Activated T-cell treated with anti-CD3 and anti-CD28 coated beads, Interleukin-2, amount 50 U/mL, for 72 hours (primary cell): ENCODE data around the gene MAGI2. TPM values are rescaled to one million over a fixed set of nuclear protein-coding genes. Genes with fewer than 3 reads are reported as not detected.

ENCODE experiments used
- ATAC-seq, 2 donors: fragments of 150-1000 bp; cut with Tn5 transposase; replicated peaks in 1 of 2; 2 replicates each; pipeline ENCODE4 v1.10.0; 2021; ENCODE audit warnings: moderate library complexity in 2 of 2, mild to moderate bottlenecking in 1 of 2
- DNase-seq, 2 donors: peaks; one replicate each; pipeline ENCODE4 v3.0.0; 2021 to 2022; ENCODE audit warnings: mixed read lengths in 1 of 2
- H3K27ac Mint-ChIP-seq: one replicate; pipeline ENCODE4 v1.8.0; 2022; ENCODE audit warnings: mild to moderate bottlenecking, moderate library complexity, mixed read lengths
- H3K27me3 Mint-ChIP-seq: one replicate; pipeline ENCODE4 v1.8.0; 2022; ENCODE audit warnings: low read depth, mixed read lengths
- H3K36me3 Mint-ChIP-seq, 2 donors: one replicate each; pipeline ENCODE4 v1.8.0; 2022; ENCODE audit warnings: mixed read lengths in 2 of 2, mild to moderate bottlenecking in 1 of 2; ENCODE audit not compliant: insufficient read depth in 2 of 2
- H3K4me1 Mint-ChIP-seq: one replicate; pipeline ENCODE4 v1.8.0; 2022; ENCODE audit warnings: low read depth, mixed read lengths
- H3K4me3 Mint-ChIP-seq, 2 donors: one replicate each; pipeline ENCODE4 v1.8.0; 2022; ENCODE audit warnings: mild to moderate bottlenecking in 2 of 2, mixed read lengths in 2 of 2, moderate library complexity in 2 of 2
- H3K9me3 Mint-ChIP-seq, 2 donors: one replicate each; pipeline ENCODE4 v1.8.0; 2022; ENCODE audit warnings: mixed read lengths in 2 of 2
- total RNA-seq, 2 donors: library from RNA; stranded (reverse); gene quantifications; one replicate each; pipeline ENCODE4 v1.2.3, GENCODE V29; 2022

MAGI2 gene
- total RNA-seq, 2 donors from 2014 or later: 0.31 to 0.44 TPM

- H3K27me3 Mint-ChIP-seq: no peaks in the 10 kb centered on the region
- no peaks in the 10 kb centered on the region for H3K4me1 Mint-ChIP-seq
- H3K27ac Mint-ChIP-seq: no peak overlapping the region
- no peaks in the 10 kb centered on the region for H3K36me3 Mint-ChIP-seq
- H3K4me3 Mint-ChIP-seq: no peak overlapping the region
- H3K9me3 Mint-ChIP-seq: peaks cover 0 to 2% of the 10 kb centered on the region in 2 donors
- ATAC-seq (no peak), DNase-seq (no peak)
Observed at GRCh38 chr7:78379148-78379547, 1074.3 kb downstream of the MAGI2 start.

- peaks cover 0 to 2% of the 10 kb centered on the region in 2 donors for H3K9me3 Mint-ChIP-seq
- no peak for DNase-seq
- ATAC-seq: no peak
- no peak overlapping the region for H3K27ac Mint-ChIP-seq
- H3K36me3 Mint-ChIP-seq: no peaks in the 10 kb centered on the region
- H3K4me3 Mint-ChIP-seq: no peak overlapping the region
- no peaks in the 10 kb centered on the region for H3K27me3 Mint-ChIP-seq
- H3K4me1 Mint-ChIP-seq: no peaks in the 10 kb centered on the region
Observed at GRCh38 chr7:78377532-78377931, 1075.9 kb downstream of the MAGI2 start.

- no peaks in the 10 kb centered on the region for H3K4me1 Mint-ChIP-seq
- no peak overlapping the region for H3K27ac Mint-ChIP-seq
- no peak for DNase-seq
- no peaks in the 10 kb centered on the region for H3K27me3 Mint-ChIP-seq
- no peaks in the 10 kb centered on the region for H3K9me3 Mint-ChIP-seq
- H3K36me3 Mint-ChIP-seq: no peaks in the 10 kb centered on the region
- H3K4me3 Mint-ChIP-seq: no peak overlapping the region
- no peak for ATAC-seq
Observed at GRCh38 chr7:78370936-78371335, 1082.5 kb downstream of the MAGI2 start.

GRCh38 chr7:78368771-78369170 lies 1084.7 kb downstream of the MAGI2 start:
- H3K36me3 Mint-ChIP-seq: no peaks in the 10 kb centered on the region
- H3K27ac Mint-ChIP-seq: no peak overlapping the region
- H3K4me1 Mint-ChIP-seq: no peaks in the 10 kb centered on the region
- ATAC-seq (no peak), DNase-seq (no peak)
- no peaks in the 10 kb centered on the region for H3K27me3 Mint-ChIP-seq
- H3K4me3 Mint-ChIP-seq: no peak overlapping the region
- H3K9me3 Mint-ChIP-seq: no peaks in the 10 kb centered on the region

GRCh38 chr7:78367280-78367773 lies 1086.1 kb downstream of the MAGI2 start:
- H3K27me3 Mint-ChIP-seq: no peaks in the 10 kb centered on the region
- no peaks in the 10 kb centered on the region for H3K9me3 Mint-ChIP-seq
- DNase-seq (no peak), ATAC-seq (no peak)
- no peak overlapping the region for H3K4me3 Mint-ChIP-seq
- no peak overlapping the region for H3K27ac Mint-ChIP-seq
- H3K4me1 Mint-ChIP-seq: no peaks in the 10 kb centered on the region
- H3K36me3 Mint-ChIP-seq: no peaks in the 10 kb centered on the region

- Mint-ChIP-seq H3K27ac (no peak overlapping the region), H3K9me3 (peaks cover 0 to 2% of the 10 kb centered on the region in 2 donors), H3K4me1 (no peaks in the 10 kb centered on the region), H3K4me3 (no peak overlapping the region), H3K27me3 (no peaks in the 10 kb centered on the region), H3K36me3 (peaks cover 0 to 2% of the 10 kb centered on the region in 2 donors)
- no peak for ATAC-seq
- no peak for DNase-seq
Observed at GRCh38 chr7:78363866-78364265, 1089.6 kb downstream of the MAGI2 start.

- peaks cover 0 to 2% of the 10 kb centered on the region in 2 donors for H3K9me3 Mint-ChIP-seq
- H3K27ac Mint-ChIP-seq: no peak overlapping the region
- no peak overlapping the region for H3K4me3 Mint-ChIP-seq
- no peaks in the 10 kb centered on the region for H3K27me3 Mint-ChIP-seq
- H3K4me1 Mint-ChIP-seq: no peaks in the 10 kb centered on the region
- DNase-seq (no peak), ATAC-seq (no peak)
- H3K36me3 Mint-ChIP-seq: peaks cover 0 to 2% of the 10 kb centered on the region in 2 donors
Observed at GRCh38 chr7:78359836-78360235, 1093.6 kb downstream of the MAGI2 start.

- no peaks in the 10 kb centered on the region for H3K27me3 Mint-ChIP-seq
- no peak overlapping the region for H3K27ac Mint-ChIP-seq
- H3K36me3 Mint-ChIP-seq: peaks cover 0 to 2% of the 10 kb centered on the region in 2 donors
- H3K9me3 Mint-ChIP-seq: peaks cover 2 to 3% of the 10 kb centered on the region in 2 donors
- DNase-seq (no peak), ATAC-seq (no peak)
- H3K4me3 Mint-ChIP-seq: no peak overlapping the region
- no peaks in the 10 kb centered on the region for H3K4me1 Mint-ChIP-seq
Observed at GRCh38 chr7:78357709-78358108, 1095.8 kb downstream of the MAGI2 start.

GRCh38 chr7:78355834-78356233 lies 1097.6 kb downstream of the MAGI2 start:
- Mint-ChIP-seq H3K4me3 (no peak overlapping the region), H3K27me3 (no peaks in the 10 kb centered on the region), H3K27ac (no peak overlapping the region), H3K4me1 (no peaks in the 10 kb centered on the region), H3K36me3 (no peaks in the 10 kb centered on the region), H3K9me3 (peaks cover 0 to 3% of the 10 kb centered on the region in 2 donors)
- no peak for DNase-seq
- ATAC-seq: no peak

GRCh38 chr7:78350926-78351325 lies 1102.5 kb downstream of the MAGI2 start:
- H3K4me1 Mint-ChIP-seq: no peaks in the 10 kb centered on the region
- H3K27me3 Mint-ChIP-seq: no peaks in the 10 kb centered on the region
- H3K27ac Mint-ChIP-seq: no peak overlapping the region
- H3K9me3 Mint-ChIP-seq: peaks cover 0 to 3% of the 10 kb centered on the region in 2 donors
- DNase-seq (no peak), ATAC-seq (no peak)
- H3K4me3 Mint-ChIP-seq: no peak overlapping the region
- H3K36me3 Mint-ChIP-seq: no peaks in the 10 kb centered on the region

GRCh38 chr7:78350391-78350790 lies 1103.1 kb downstream of the MAGI2 start:
- no peak for ATAC-seq
- Mint-ChIP-seq H3K27ac (no peak overlapping the region), H3K27me3 (no peaks in the 10 kb centered on the region), H3K36me3 (no peaks in the 10 kb centered on the region), H3K4me3 (no peak overlapping the region), H3K9me3 (peaks cover 0 to 3% of the 10 kb centered on the region in 2 donors), H3K4me1 (no peaks in the 10 kb centered on the region)
- no peak for DNase-seq

GRCh38 chr7:78346827-78347226 lies 1106.6 kb downstream of the MAGI2 start:
- no peaks in the 10 kb centered on the region for H3K4me1 Mint-ChIP-seq
- no peak overlapping the region for H3K27ac Mint-ChIP-seq
- no peaks in the 10 kb centered on the region for H3K9me3 Mint-ChIP-seq
- H3K27me3 Mint-ChIP-seq: no peaks in the 10 kb centered on the region
- no peak for DNase-seq
- H3K36me3 Mint-ChIP-seq: no peaks in the 10 kb centered on the region
- no peak for ATAC-seq
- H3K4me3 Mint-ChIP-seq: no peak overlapping the region

GRCh38 chr7:78345979-78346378 lies 1107.5 kb downstream of the MAGI2 start:
- Mint-ChIP-seq H3K4me1 (no peaks in the 10 kb centered on the region), H3K36me3 (no peaks in the 10 kb centered on the region), H3K27me3 (no peaks in the 10 kb centered on the region), H3K9me3 (no peaks in the 10 kb centered on the region), H3K27ac (no peak overlapping the region), H3K4me3 (no peak overlapping the region)
- ATAC-seq: no peak
- no peak for DNase-seq

GRCh38 chr7:78345293-78345911 lies 1108.1 kb downstream of the MAGI2 start:
- DNase-seq: no peak
- no peak overlapping the region for H3K27ac Mint-ChIP-seq
- H3K9me3 Mint-ChIP-seq: no peaks in the 10 kb centered on the region
- no peak overlapping the region for H3K4me3 Mint-ChIP-seq
- no peaks in the 10 kb centered on the region for H3K4me1 Mint-ChIP-seq
- H3K27me3 Mint-ChIP-seq: no peaks in the 10 kb centered on the region
- no peaks in the 10 kb centered on the region for H3K36me3 Mint-ChIP-seq
- no peak for ATAC-seq
